Sigmoid colon (tissue), 4 donors: ENCODE measurements around the gene NVL.

ENCODE experiments used
- POLR2A ChIP-seq, 2 donors: fragments of 450-650 bp; IDR thresholded peaks; one replicate each; pipeline ENCODE4 v1.6.1; 2016; ENCODE audit warnings: antibody characterized with exemption in 2 of 2, mild to moderate bottlenecking in 2 of 2, moderate library complexity in 2 of 2
- POLR2AphosphoS5 ChIP-seq, 4 donors: sonication (generic); formaldehyde crosslinking; IDR thresholded peaks; one replicate each; pipeline ENCODE4 v1.6.1; 2017; ENCODE audit warnings: antibody characterized with exemption in 4 of 4
- TF ChIP-seq, protein P1 (sequence below), 4 experiments: fragments of 450-650 bp in 3 of 4; fragments of 200-600 bp in 1 of 4; IDR thresholded peaks; one replicate each; pipeline ENCODE4 v1.5.1; 2016 to 2019; ENCODE audit warnings: antibody characterized with exemption in 4 of 4, mild to moderate bottlenecking in 3 of 4, moderate library complexity in 2 of 4

DNA sequence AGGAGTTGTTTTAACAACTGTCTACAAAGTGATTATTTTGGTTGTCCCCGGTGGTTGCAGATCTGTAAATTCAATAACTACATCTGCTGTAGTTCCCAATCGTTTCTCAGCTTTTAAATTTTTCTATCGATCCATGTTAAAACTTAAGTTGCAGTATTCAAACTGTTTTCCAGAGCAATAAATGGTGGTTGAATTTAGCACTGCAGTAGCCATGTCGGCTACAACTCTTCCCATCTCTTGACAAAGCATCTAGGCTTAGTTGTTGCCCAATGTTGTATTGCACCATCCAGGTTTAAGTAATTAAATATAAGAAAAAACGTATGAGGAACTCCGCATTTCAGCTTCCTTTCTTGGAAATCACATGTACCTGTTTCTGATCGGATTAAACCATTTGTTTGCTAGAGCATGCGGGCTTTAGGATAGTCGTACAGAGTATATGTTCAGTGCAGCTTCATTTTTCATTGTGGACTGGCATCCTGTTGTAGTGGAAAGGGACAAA, 27.7 kb upstream of the NVL start:
- TF ChIP-seq, protein P1, sequence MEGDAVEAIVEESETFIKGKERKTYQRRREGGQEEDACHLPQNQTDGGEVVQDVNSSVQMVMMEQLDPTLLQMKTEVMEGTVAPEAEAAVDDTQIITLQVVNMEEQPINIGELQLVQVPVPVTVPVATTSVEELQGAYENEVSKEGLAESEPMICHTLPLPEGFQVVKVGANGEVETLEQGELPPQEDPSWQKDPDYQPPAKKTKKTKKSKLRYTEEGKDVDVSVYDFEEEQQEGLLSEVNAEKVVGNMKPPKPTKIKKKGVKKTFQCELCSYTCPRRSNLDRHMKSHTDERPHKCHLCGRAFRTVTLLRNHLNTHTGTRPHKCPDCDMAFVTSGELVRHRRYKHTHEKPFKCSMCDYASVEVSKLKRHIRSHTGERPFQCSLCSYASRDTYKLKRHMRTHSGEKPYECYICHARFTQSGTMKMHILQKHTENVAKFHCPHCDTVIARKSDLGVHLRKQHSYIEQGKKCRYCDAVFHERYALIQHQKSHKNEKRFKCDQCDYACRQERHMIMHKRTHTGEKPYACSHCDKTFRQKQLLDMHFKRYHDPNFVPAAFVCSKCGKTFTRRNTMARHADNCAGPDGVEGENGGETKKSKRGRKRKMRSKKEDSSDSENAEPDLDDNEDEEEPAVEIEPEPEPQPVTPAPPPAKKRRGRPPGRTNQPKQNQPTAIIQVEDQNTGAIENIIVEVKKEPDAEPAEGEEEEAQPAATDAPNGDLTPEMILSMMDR (IDR thresholded peaks at IDR 0.05) = no peak
- TF ChIP-seq POLR2AphosphoS5 (IDR thresholded peaks at IDR 0.05) (no peak), POLR2A (IDR thresholded peaks at IDR 0.05) (no peak)
